H1 (cell line): ENCODE data around the gene GRIK2. TPM values are rescaled to one million over a fixed set of nuclear protein-coding genes. Genes with fewer than 3 reads are reported as not detected.

Experiments
- CTCF ChIA-PET: fragments of 300-600 bp; sonication (Branson Sonifier 250); formaldehyde crosslinking; loops from one replicate; lab custom pipeline; 2021; ENCODE audit not compliant: partially characterized antibody; lab: Charles Lee
- POLR2A ChIA-PET: fragments of 300-600 bp; sonication (Branson Sonifier 250); formaldehyde crosslinking; loops from one replicate; lab custom pipeline; 2021; ENCODE audit warnings: inconsistent platforms; ENCODE audit not compliant: partially characterized antibody; lab: Charles Lee
- DNase-seq, 2 experiments: peaks; one replicate each; pipeline versions ENCODE4 v3.0.0 to v3.0.0-alpha.2; 2010 to 2022; ENCODE audit warnings: low spot score in 2 of 2, low read depth in 1 of 2, mixed read lengths in 1 of 2
- FAIRE-seq: peaks from 2 replicates; lab custom pipeline; 2011; peaks lifted over from hg19 to GRCh38; lab: Jason Lieb, UNC
- H2AFZ ChIP-seq: 2 replicates; pipeline ENCODE4 v1.8.1; 2012; ENCODE audit warnings: low read length, inconsistent platforms
- H2AK5ac ChIP-seq: 2 replicates; pipeline ENCODE4 v1.6.1; 2013; ENCODE audit warnings: low read depth, low read length
- H2BK120ac ChIP-seq: replicated peaks from 2 replicates; pipeline ENCODE3; 2013; ENCODE audit warnings: low read depth, low read length, inconsistent platforms
- H2BK12ac ChIP-seq: 2 replicates; pipeline ENCODE4 v1.6.1; 2013; ENCODE audit warnings: low read depth, low read length
- H2BK15ac ChIP-seq: 2 replicates; pipeline ENCODE4 v1.6.1; 2013; ENCODE audit warnings: low read length
- H2BK20ac ChIP-seq: 2 replicates; pipeline ENCODE4 v1.6.1; 2013; ENCODE audit warnings: low read length
- H2BK5ac ChIP-seq: 2 replicates; pipeline ENCODE4 v1.6.1; 2013; ENCODE audit warnings: low read depth, low read length
- H3K14ac ChIP-seq: 2 replicates; pipeline ENCODE4 v1.6.1; 2013; ENCODE audit warnings: inconsistent platforms; ENCODE audit not compliant: insufficient read length
- H3K18ac ChIP-seq: 2 replicates; pipeline ENCODE4 v1.6.1; 2013; ENCODE audit warnings: low read length; ENCODE audit errors: extremely low read depth
- H3K23ac ChIP-seq: 2 replicates; pipeline ENCODE4 v1.6.1; 2013; ENCODE audit warnings: inconsistent platforms; ENCODE audit not compliant: insufficient read length
- H3K23me2 ChIP-seq: 2 replicates; pipeline ENCODE4 v1.6.1; 2013; ENCODE audit warnings: low read depth, low read length
- H3K27ac ChIP-seq: 2 replicates; pipeline ENCODE4 v1.6.1; 2011; ENCODE audit warnings: low read depth, low read length, inconsistent platforms
- H3K27me3 ChIP-seq, 4 experiments: replicated peaks in 1 of 4; 1 replicate in 1 of 4; 2 replicates in 3 of 4; pipeline versions ENCODE4 v1.6.1 to v1.8.1; 2011 to 2013; ENCODE audit warnings: low read length in 3 of 4, mild to moderate bottlenecking in 3 of 4, inconsistent platforms in 2 of 4, mixed read lengths in 2 of 4, moderate library complexity in 1 of 4; ENCODE audit not compliant: control insufficient read depth in 3 of 4, insufficient read depth in 3 of 4; ENCODE audit errors: extremely low read depth in 1 of 4
- H3K36me3 ChIP-seq, 4 experiments: 2 replicates each; pipeline versions ENCODE4 v1.6.1 to v1.8.1; 2011 to 2013; ENCODE audit warnings: mild to moderate bottlenecking in 4 of 4, low read length in 3 of 4, moderate library complexity in 2 of 4, control low read depth in 1 of 4, inconsistent platforms in 1 of 4; ENCODE audit not compliant: insufficient read depth in 4 of 4, control insufficient read depth in 2 of 4
- H3K4ac ChIP-seq: replicated peaks from 2 replicates; pipeline ENCODE3; 2013; ENCODE audit warnings: low read length, low read depth, mixed read lengths, inconsistent platforms; ENCODE audit not compliant: insufficient read length
- H3K4me1 ChIP-seq, 4 experiments: replicated peaks in 1 of 4; 1 replicate in 1 of 4; 2 replicates in 3 of 4; pipeline versions ENCODE4 v1.6.1 to v1.8.1; 2011 to 2013; ENCODE audit warnings: low read length in 3 of 4, inconsistent platforms in 2 of 4, mixed read lengths in 1 of 4; ENCODE audit not compliant: insufficient read depth in 4 of 4, control insufficient read depth in 3 of 4
- H3K4me2 ChIP-seq, 2 experiments: 2 replicates each; pipeline versions ENCODE4 v1.6.1 to v1.8.1; 2011 to 2013; ENCODE audit warnings: low read depth in 2 of 2, low read length in 2 of 2, control low read depth in 1 of 2, inconsistent platforms in 1 of 2, mild to moderate bottlenecking in 1 of 2; ENCODE audit not compliant: insufficient read depth in 1 of 2
- H3K4me3 ChIP-seq, 4 experiments: fragments of 200-600, 300-600 bp in 1 of 4; sonication (generic), shearing (Covaris generic), sonication (Bioruptor Twin) in 1 of 4; 2 replicates each; pipeline versions ENCODE4 v1.5.1 to v1.8.1; 2011 to 2016; ENCODE audit warnings: low read length in 4 of 4, low read depth in 3 of 4, control low read depth in 2 of 4, inconsistent platforms in 2 of 4, mild to moderate bottlenecking in 2 of 4, mixed read lengths in 1 of 4, moderate library complexity in 1 of 4; ENCODE audit not compliant: insufficient read depth in 2 of 4; ENCODE audit errors: extremely low read depth in 1 of 4
- H3K56ac ChIP-seq: replicated peaks from 2 replicates; pipeline ENCODE3; 2013; ENCODE audit warnings: low read depth, mild to moderate bottlenecking, mixed read lengths, low read length, inconsistent platforms; ENCODE audit not compliant: insufficient read length
- H3K79me1 ChIP-seq: 2 replicates; pipeline ENCODE4 v1.6.1; 2013; ENCODE audit warnings: low read depth, low read length, control low read depth
- H3K79me2 ChIP-seq, 2 experiments: 2 replicates each; pipeline versions ENCODE4 v1.6.1 to v1.8.1; 2012 to 2013; ENCODE audit warnings: low read length in 2 of 2, mild to moderate bottlenecking in 2 of 2, inconsistent platforms in 1 of 2; ENCODE audit not compliant: insufficient read depth in 2 of 2, control insufficient read depth in 1 of 2
- H3K9ac ChIP-seq, 4 experiments: replicated peaks in 1 of 4; 1 replicate in 1 of 4; 2 replicates in 3 of 4; pipeline versions ENCODE4 v1.6.1 to v1.8.1; 2011 to 2013; ENCODE audit warnings: low read depth in 3 of 4, low read length in 3 of 4, control low read depth in 2 of 4, mild to moderate bottlenecking in 2 of 4, moderate library complexity in 2 of 4, inconsistent platforms in 1 of 4; ENCODE audit errors: extremely low read depth in 1 of 4
- H3K9me3 ChIP-seq, 2 experiments: 2 replicates each; pipeline versions ENCODE4 v1.6.1 to v1.8.1; 2012 to 2013; ENCODE audit warnings: mild to moderate bottlenecking in 2 of 2, moderate library complexity in 2 of 2, control low read depth in 1 of 2, inconsistent platforms in 1 of 2, low read depth in 1 of 2, low read length in 1 of 2, mixed read lengths in 1 of 2; ENCODE audit not compliant: insufficient read depth in 2 of 2
- H4K20me1 ChIP-seq, 2 experiments: replicated peaks in 1 of 2; 2 replicates each; pipeline versions ENCODE3 to v1.8.1; 2011 to 2013; ENCODE audit warnings: inconsistent platforms in 2 of 2, low read length in 2 of 2, mild to moderate bottlenecking in 1 of 2; ENCODE audit not compliant: insufficient read depth in 2 of 2, control insufficient read depth in 1 of 2
- H4K5ac ChIP-seq: 2 replicates; pipeline ENCODE4 v1.6.1; 2013; ENCODE audit warnings: low read length, low read depth, mixed read lengths, inconsistent platforms; ENCODE audit not compliant: insufficient read length
- H4K8ac ChIP-seq: 2 replicates; pipeline ENCODE4 v1.8.0; 2013; ENCODE audit warnings: mild to moderate bottlenecking, moderate library complexity, low read length, inconsistent platforms; ENCODE audit not compliant: insufficient read depth; ENCODE audit errors: extremely low read depth
- H4K91ac ChIP-seq: replicated peaks from 2 replicates; pipeline ENCODE3; 2013; ENCODE audit warnings: low read length, mixed read lengths, inconsistent platforms; ENCODE audit not compliant: insufficient read length
- NRF1 ChIP-seq: IDR thresholded peaks from 2 replicates; pipeline ENCODE4 v1.6.1; 2011; ENCODE audit warnings: mild to moderate bottlenecking, low read depth, low read length, improper control_type of control experiment
- PHF8 ChIP-seq: fragments of 200-600 bp; sonication (generic); conservative IDR thresholded peaks from 2 replicates; pipeline ENCODE4 v1.7.1; 2012; ENCODE audit warnings: low read depth, mild to moderate bottlenecking, inconsistent platforms, low read length, moderate library complexity
- RBBP5 ChIP-seq: IDR thresholded peaks from 2 replicates; pipeline ENCODE4 v1.7.1; 2012; ENCODE audit warnings: low read depth, mild to moderate bottlenecking, inconsistent platforms, low read length, moderate library complexity, borderline replicate concordance
- RFX5 ChIP-seq: IDR thresholded peaks from 2 replicates; pipeline ENCODE4 v1.6.1; 2011; ENCODE audit warnings: low read depth, low read length, improper control_type of control experiment, borderline replicate concordance
- RNF2 ChIP-seq: fragments of 200-900, 300-1000 bp; sonication (generic); IDR thresholded peaks from 2 replicates; pipeline ENCODE4 v1.7.1; 2016; ENCODE audit warnings: borderline replicate concordance, low read depth, mild to moderate bottlenecking, antibody characterized with exemption, low read length; ENCODE audit not compliant: poor library complexity, severe bottlenecking; ENCODE audit errors: missing control alignments
- SAP30 ChIP-seq: fragments of 300-600 bp; sonication (generic); IDR thresholded peaks from 2 replicates; pipeline ENCODE4 v1.7.1; 2012; ENCODE audit warnings: low read length, moderate library complexity, mild to moderate bottlenecking, inconsistent platforms; ENCODE audit not compliant: insufficient read depth, insufficient replicate concordance
- TCF12 ChIP-seq: IDR thresholded peaks from 2 replicates; pipeline ENCODE4 v1.6.1; 2011; ENCODE audit warnings: low read depth, mild to moderate bottlenecking, low read length
- USF2 ChIP-seq: IDR thresholded peaks from 2 replicates; pipeline ENCODE4 v1.6.1; 2011; ENCODE audit warnings: low read length, improper control_type of control experiment
- ZNF274 ChIP-seq: IDR thresholded peaks from 2 replicates; pipeline ENCODE4 v1.7.0; 2012; ENCODE audit warnings: low read length, borderline replicate concordance; ENCODE audit errors: extremely low read depth
- WGBS, 2 experiments: shearing (Covaris generic) in 1 of 2; methylation state at CpG; one replicate each; pipeline versions ENCODE4 v1.1.6 to v1.1.7; 2013 to 2015; ENCODE audit warnings: low lambda C conversion rate in 2 of 2, mixed read lengths in 2 of 2, inconsistent platforms in 1 of 2, low coverage in 1 of 2, missing lambda C conversion rate in 1 of 2; ENCODE audit not compliant: insufficient replicate concordance in 2 of 2, insufficient coverage in 1 of 2, insufficient read length in 1 of 2; ENCODE audit errors: extremely low coverage in 1 of 2, missing lambda C conversion rate in 1 of 2; 5-methylcytosine and 5-hydroxymethylcytosine counted together
- polyA plus RNA-seq, 7 experiments: library from polyadenylated mRNA; depleted of rRNA in 3 of 7; stranded (reverse) in 5 of 7; unstranded in 2 of 7; fragments of >200 nt in 5 of 7; fragments of 200-250 nt in 2 of 7; gene quantifications; 1 replicate in 5 of 7; 2 replicates in 1 of 7; 4 replicates in 1 of 7; pipeline versions ENCODE4 v1.2.1 to v1.2.3, GENCODE V29; 2011 to 2013; ENCODE audit warnings: missing spikeins in 2 of 7, mixed read lengths in 2 of 7
- total RNA-seq: library from RNA; stranded (reverse); fragmentation: NEBNext Ultra II Directional; extraction: Animal tissue kit (Norgen Biotek cat#: 25700); gene quantifications from 2 replicates; pipeline ENCODE4 v1.2.1, GENCODE V29; 2021
- TF ChIP-seq, protein P1 (sequence below), 3 experiments: IDR thresholded peaks; 1 replicate in 2 of 3; 2 replicates in 1 of 3; pipeline versions ENCODE4 v1.5.1 to v1.6.1; 2011; ENCODE audit warnings: low read length in 3 of 3, mild to moderate bottlenecking in 3 of 3, inconsistent platforms in 2 of 3, low read depth in 1 of 3, moderate library complexity in 1 of 3; ENCODE audit not compliant: insufficient read depth in 1 of 3; ENCODE audit errors: control extremely low read depth in 1 of 3

Gene GRIK2
- total and polyA plus RNA-seq, 2 of the 8 experiments (the other 6 are each of a cell fraction or from before 2014, with no cell fraction given) = 1.8 to 2.2 TPM

DNA sequence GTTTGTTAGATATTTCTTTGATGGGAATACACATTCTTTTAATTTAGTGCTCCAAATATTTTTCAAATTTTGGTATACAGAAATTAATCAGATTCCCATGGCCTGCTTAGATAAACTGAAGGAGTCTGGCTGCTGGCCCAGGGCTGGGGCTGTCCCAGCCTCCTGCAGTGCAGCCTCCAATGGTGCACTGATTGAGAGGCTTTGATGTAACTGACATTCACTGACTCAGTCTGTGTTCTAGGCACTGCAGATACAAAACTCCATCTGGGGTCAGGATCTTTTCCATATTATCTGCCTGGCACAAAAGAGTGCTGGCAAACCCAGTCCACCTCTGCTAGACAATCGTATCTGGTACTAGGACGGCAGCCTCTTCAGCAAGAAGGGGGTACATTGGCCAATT lies 64.8 kb downstream of the GRIK2 start:
- Histone ChIP-seq H3K23me2 (no peaks in the 10 kb centered on the region), H3K23ac (no peak overlapping the region), H3K9me3 (no peaks in the 10 kb centered on the region), H2BK5ac (no peak overlapping the region), H2BK20ac (no peak overlapping the region), H3K56ac (no peak overlapping the region), H2BK12ac (no peak overlapping the region), H3K4me1 (no peaks in the 10 kb centered on the region), H4K91ac (no peak overlapping the region), H3K4ac (no peak overlapping the region), H2AFZ (no peak overlapping the region), H3K36me3 (no peaks in the 10 kb centered on the region; a peak in 1 of 8 replicates), H3K4me3 (no peak overlapping the region), H2BK120ac (no peak overlapping the region), H3K27me3 (no peaks in the 10 kb centered on the region), H2AK5ac (no peak overlapping the region), H3K79me2 (no peaks in the 10 kb centered on the region), H3K27ac (no peak overlapping the region), H4K5ac (no peak overlapping the region), H4K8ac (no peak overlapping the region), H3K4me2 (no peak overlapping the region), H3K79me1 (no peaks in the 10 kb centered on the region), H3K18ac (no peak overlapping the region), H2BK15ac (no peak overlapping the region), H3K14ac (no peak overlapping the region), H3K9ac (no peak overlapping the region), H4K20me1 (no peaks in the 10 kb centered on the region)
- POLR2A ChIA-PET = no interaction called here
- TF ChIP-seq RNF2 (no peak), PHF8 (no peak), NRF1 (no peak), RFX5 (no peak), SAP30 (no peak), USF2 (no peak), TCF12 (no peak), RBBP5 (no peak), ZNF274 (no peak)
- TF ChIP-seq, protein P1, sequence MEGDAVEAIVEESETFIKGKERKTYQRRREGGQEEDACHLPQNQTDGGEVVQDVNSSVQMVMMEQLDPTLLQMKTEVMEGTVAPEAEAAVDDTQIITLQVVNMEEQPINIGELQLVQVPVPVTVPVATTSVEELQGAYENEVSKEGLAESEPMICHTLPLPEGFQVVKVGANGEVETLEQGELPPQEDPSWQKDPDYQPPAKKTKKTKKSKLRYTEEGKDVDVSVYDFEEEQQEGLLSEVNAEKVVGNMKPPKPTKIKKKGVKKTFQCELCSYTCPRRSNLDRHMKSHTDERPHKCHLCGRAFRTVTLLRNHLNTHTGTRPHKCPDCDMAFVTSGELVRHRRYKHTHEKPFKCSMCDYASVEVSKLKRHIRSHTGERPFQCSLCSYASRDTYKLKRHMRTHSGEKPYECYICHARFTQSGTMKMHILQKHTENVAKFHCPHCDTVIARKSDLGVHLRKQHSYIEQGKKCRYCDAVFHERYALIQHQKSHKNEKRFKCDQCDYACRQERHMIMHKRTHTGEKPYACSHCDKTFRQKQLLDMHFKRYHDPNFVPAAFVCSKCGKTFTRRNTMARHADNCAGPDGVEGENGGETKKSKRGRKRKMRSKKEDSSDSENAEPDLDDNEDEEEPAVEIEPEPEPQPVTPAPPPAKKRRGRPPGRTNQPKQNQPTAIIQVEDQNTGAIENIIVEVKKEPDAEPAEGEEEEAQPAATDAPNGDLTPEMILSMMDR (IDR thresholded peaks at IDR 0.05; ENCODE audit: control extremely low read depth in 1 of 3, insufficient read depth in 1 of 3, low read depth in 1 of 3, low read length in 3 of 3) = no peak
- DNase-seq = no peak
- WGBS, 2 experiments = 95% methylated on average over 2 of the region's 2 CpGs; no CpG with 5 or more reads in 1 of the 2 experiments
- FAIRE-seq = no peak
- CTCF ChIA-PET = no interaction called here
